ENCODE results near the gene TEFM.
A peak's percentile ranks its signal among the peaks of the same experiment; 100 is the strongest.
"Not testable (repeated sequence)": the region's sequence is repeated elsewhere in the genome, so short reads cannot be mapped to it uniquely, and the experiment has no call there.

TEFM gene, protein sequence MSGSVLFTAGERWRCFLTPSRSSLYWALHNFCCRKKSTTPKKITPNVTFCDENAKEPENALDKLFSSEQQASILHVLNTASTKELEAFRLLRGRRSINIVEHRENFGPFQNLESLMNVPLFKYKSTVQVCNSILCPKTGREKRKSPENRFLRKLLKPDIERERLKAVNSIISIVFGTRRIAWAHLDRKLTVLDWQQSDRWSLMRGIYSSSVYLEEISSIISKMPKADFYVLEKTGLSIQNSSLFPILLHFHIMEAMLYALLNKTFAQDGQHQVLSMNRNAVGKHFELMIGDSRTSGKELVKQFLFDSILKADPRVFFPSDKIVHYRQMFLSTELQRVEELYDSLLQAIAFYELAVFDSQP

DNA sequence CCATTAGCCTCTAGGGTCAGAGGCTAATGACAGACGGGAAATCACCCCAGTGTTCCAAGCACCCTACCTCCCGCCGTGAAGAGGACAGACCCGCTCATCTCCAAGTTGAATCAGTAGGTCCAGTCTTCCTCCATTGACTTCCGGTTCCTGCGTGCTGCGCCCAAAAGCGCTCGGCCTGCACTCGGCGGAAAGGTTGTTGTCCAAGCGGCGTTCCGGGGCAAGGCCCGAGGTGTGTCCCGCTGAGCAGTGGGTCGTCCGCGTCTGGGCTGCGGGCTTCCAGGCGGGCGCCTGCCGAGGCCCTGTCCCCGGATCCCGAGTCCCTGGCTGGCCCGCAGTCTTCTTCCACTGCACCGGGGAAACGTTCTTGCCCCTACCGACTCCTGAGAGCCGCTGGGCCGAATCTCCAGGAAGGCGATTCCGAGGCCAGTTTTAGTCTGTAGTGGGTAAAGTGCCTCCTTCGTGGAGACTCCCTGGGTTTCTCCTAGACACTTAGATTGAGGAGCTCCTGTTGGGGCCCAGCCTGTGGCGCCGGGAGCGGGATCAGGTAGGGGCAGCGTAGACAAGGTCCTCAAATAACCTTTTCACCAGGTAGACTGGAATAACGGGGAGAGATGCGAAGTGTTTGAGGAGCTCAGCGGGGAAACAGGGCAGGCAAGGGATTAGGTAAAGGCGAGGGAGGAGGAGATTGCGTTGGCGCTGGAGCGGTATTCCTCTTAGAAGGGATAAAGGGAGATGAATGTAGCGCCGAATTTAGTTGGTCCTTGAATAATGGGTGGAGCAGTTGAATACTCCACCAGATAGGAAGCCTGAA is at the start of gene TEFM:
Gene TEFM, minus strand, starts transcription at position 138 of the 811 bp plus-strand sequence. Its CDS starts 40 bp downstream, at position 98.
- DNase-seq = peak; percentile 95

DNA sequence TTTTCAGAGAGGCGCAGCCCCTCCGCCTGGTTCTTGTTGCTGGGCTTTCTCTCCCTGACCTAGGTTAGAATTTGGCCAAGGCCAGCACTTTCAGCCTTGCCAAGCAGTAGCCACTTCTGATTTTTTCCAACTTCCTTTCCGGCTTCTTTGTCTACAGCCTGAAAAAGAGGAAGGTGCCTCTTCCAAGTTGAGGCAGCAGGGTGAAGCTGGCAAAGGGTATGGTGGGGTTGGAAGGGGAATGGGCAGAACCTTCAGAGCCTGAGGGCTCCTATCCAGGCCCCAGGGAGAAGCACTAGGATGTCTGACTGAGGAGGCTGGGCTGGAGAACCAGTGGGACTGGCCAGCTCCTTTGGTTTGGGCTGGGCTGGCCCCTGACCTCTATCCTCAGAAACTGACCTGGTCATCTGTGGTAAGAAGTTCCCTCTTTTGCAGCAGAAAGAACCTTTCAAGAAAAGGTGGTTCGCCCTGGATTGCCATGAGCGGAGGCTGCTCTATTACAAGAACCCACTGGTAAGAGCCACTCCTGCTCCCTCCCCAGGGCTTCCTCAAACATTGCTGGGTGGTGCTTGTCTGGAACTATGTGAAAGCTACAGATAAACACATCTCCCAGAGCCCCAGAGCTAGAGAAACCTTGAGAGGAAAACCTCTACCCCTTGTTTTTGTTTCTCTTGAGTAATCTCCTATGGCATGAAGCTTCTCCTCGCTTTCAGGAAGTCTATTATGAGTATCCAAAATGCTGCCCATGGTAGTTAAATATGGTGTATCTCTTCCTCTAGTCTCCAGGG is 48.2 kb upstream of the TEFM start:
- peak; percentile 68 for DNase-seq

DNA sequence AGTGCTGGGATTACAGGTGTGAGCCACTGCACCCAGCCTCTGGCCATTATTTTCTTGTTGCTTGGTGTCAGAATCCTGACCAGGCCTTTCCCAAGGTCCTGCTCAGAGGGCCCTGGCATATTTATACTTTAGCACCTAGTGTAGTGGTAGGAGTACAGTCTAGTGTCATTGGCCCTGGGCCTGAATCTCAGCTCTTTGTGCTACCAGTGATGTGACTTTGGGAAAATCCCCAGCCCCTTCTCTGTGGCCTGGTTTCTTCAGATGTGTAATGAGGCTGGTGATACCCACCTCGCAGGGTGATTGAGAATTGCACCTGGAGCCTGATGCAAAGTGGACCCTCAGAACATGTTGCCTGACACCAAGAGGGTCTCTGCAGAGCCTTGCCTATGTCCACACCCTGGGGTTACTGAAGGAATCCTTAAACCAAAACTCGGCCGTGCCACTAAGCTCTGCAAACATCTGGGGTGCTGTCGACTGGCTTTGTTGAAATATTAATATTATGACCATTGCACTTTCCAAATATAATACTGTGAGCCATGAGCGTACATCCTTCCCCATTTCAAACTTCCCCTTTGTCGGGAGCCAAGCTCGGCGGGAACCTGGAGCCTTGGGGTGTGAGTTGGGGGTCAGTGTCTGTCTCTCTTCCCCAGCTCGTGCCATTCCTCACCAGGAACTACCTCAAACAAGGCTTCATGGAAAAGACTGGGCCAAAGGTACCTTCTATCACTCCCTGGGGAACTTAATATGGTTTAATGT is 46.8 kb upstream of the TEFM start:
- peak; percentile 32 for DNase-seq

DNA sequence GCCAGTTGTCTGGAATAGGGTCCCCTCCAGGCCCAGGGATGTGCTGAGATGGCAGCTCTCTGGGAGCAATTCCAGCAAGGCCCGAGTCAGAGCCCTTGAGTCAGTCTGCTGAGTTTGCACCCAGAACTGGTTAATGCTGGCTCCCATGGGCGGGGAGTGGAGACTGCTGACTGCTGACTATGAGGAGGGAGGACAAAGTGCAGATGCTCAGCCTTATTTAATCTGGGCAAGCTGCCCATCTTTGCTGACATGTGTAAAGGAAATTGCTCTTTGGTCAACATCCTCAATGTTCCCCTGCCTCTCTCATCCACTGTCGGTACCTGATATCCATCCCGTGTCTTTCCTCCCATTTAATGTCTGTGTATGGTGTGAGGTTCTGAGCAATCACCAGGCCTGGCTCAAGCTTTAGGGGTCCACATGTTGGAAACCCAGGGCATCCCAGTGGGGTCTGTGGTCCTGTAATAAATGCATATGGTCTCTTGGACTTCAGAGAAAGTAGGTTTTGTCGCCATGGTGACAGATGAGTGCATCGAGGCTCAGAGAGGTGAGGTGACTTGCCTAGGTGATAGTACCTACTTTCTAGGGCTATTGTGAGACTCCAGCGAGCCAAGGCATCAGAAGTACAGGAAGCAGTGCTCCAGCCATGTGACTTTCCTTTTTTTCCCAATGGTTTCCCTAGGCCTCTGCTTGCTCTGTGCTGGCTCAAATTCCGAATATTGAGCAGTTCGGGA is 44.8 kb upstream of the TEFM start:
- peak; percentile 58 for DNase-seq

DNA sequence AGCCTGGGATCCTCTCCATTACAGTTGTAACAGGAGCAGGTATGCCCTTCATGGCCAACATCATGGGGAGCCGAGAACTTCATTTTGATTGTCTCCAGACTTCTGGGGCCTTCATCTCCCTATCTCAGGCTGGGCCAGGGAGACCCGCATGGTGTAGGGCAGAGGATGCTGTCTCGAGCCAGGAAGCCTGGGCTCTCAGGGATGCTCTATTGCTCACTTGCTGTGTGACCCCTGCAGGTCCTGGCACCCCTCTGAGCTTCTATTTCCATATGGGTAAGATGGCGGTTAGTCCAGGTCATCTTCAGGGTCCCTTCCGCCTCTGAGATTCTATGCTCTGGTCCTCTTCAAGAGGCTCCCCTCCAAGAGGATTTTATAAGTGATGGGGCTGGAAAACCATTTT is 44.2 kb upstream of the TEFM start:
- DNase-seq = no peak

DNA sequence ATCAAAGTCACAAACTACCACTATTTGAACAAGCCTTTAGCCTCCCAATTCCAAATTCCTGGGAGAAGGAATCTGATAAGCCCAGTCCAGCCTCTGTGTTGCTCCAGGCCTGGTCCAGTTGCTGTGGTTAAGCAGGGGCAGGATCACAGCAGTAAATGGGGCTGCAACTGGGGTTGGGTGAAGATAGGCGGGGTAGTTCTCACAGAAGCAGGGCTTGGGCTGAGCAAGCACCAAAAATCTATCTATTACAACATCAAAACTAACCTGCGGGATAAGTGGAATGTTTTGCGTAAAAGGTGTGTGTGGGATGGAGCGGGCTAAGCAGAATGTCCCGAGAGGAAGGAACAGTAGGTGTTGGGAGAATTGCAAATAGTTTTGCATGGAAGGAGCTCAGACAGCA is 41.8 kb upstream of the TEFM start:
- no peak for DNase-seq

DNA sequence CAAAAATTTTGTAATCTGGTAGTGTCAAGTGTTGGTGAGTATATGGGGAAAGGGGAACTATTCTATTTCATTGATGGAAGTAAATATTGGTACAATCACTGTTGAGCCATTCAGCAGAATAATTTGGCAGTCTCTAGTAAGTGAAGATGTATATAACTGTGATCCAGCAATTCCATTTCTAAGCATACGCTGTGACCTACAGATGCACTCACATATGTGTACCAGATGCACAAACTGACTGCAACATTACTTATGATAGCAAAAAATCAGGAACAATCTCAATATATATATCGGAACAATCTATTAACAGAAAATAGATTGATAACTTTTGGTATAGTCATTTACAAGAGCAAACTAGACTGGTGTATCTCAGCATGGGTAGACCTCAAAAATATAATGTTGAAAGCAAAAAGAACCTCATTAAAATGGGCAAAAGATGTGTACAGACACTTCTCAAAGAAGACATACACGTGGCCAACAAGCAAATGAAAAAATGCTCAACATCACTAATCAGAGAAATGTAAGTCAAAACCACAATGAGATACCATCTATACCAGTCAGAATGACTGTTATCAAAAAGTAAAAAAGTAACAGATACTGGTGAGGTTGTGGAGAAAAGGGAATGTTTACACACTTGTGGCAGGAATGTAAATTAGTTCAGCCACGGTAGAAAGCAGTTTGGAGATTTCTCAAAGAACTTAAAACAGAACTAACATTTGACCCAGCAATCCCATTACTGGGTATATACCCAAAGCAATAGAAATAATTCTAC is 36.5 kb upstream of the TEFM start:
- peak; percentile 36 for DNase-seq

DNA sequence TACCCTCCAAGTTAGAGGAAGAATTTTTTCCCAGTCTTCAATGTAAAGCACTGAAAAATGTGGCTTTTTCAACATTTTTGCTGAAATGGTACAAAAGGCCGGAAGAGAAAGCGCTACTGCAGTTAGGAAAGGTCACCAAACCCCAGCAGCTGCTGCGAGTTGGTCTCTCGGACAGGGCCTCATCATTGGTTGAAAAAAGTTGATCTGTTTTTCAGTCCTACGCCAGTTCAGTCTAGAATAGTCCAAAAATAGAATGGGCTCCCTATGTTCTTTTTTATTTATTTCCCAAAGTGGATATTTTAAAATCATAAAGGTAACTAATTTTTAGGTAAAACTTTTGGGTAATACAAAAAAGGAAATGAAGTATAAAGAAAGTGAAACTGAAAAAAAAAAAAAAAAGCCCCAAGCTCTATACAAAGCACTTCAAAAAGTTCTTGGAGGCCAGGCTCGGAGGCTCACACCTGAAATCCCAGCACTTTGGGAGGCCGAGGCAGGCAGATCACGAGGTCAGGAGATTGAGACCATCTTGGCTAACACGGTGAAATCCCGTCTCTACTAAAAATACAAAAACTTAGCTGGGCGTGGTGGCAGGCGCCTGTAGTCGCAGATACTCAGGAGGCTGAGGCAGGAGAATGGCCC is 33.1 kb upstream of the TEFM start:
- no peak for DNase-seq

DNA sequence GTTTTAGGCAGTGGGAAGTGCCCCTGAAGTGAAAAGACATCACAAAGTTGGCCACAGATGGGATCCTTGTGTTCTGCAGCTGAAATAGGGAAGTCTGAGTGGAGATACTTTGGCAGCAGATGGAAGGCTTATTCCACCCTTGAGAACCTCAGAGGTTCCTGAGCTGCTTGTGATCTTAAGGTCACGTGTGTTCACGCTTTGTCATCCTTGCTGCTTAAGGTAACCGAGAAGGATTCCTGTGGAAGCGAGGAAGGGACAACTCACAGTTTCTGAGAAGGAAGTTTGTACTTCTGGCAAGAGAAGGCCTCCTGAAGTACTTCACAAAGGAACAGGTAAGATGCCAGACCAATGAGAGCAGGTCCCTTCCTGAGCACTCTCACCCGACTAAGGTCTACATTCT is 27.9 kb upstream of the TEFM start:
- DNase-seq = peak; percentile 29

DNA sequence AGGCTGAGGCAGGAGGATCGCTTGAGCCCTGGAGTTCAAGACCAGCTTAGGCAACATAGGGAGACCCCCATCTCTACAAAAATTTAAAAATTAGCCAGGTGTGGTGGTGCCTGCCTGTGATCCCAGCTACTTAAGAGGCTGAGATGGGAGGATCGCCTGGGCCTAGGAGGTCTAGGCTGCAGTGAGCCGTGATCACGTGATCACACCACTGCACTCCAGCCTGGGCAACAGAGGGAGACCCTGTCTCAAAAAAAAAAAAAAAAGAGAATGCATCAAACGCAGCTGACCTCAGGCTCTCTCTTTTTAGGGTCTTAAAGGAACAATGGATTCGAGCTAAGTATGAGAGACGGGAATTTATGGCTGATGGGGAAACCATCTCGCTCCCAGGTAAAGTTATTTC is 25.5 kb upstream of the TEFM start:
- DNase-seq = not testable (repeated sequence)

DNA sequence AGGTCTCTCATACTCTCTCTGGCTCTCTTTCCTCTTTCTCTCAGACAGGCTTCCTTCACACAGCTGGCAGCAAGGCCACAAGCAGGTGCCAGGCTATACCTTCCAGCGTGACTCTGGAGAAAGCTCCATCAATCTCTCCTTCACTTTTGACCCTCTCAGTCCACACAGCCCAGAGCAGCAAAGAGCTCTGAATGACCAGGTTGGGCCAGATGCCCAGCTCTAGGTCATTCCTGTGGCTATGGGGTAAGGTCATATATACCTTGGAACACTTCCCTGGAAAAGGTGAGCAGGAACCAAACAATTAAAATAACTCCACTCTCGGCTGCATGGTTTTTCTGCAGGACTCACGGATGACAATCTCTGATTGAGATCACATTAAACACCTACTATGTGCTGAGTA is 24.5 kb upstream of the TEFM start:
- DNase-seq = no peak

DNA sequence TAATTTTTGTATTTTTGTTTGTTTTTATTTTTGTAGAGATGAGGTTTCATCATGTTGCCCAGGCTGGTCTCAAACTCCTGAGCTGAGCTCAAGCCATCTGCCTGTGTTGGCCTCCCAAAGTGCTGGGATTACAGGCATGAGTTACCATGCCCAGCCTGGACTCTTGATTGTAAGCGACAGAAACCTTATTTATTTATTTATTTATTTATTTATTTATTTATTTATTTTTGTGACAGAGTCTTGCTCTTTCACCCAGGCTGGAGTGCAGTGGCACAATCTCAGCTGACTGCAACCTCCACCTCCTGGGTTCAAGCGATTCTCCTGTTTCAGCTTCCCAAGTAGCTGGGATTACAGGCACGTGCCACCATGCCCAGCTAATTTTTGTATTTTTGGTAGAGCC is 23.8 kb upstream of the TEFM start:
- not testable (repeated sequence) for DNase-seq

DNA sequence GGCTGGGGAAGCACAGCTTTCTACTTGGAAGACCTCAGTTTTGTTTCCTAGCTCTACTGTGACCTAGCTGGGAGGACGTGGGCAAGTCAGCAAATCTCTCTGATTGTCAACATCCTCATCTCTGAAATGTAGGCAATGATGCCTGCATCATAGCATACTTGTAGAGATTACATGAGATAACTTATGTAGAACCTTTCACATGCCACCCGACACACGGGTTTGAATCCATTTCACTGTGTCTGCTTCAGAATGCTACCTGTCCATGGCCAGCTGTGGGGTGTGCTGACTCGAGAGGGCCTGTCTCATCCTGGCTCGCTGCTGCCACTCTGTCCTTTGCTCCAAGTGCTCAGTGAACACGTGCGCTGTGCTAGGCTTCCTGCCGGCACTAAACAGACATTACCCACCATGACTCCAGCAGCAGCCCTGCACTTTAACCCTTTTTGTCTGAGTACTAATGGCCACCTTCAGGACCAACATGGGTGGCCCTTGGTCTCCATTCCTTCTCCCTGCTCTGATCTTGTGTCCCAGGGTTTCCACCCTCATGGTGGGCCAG is 23.1 kb upstream of the TEFM start:
- no peak for DNase-seq

DNA sequence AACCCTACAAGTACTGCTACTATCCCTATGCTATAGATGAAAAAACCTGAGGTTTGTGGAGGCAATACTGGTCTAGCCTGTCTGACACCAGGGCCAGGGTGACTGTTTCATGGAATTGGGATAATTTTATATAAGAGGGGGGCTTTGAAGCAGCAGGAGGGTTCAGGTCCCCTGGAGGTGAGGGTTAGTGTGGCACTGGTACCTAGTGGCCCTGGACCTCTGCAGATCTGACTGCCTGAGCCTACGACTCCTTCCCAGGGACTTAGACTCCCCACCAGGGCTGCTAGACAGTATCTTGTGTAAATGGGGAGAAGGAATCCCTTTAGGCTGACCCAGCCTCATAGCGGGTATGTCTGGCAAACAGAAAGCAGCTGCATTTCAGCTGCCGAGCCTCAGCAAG is 22.5 kb upstream of the TEFM start:
- no peak for DNase-seq

DNA sequence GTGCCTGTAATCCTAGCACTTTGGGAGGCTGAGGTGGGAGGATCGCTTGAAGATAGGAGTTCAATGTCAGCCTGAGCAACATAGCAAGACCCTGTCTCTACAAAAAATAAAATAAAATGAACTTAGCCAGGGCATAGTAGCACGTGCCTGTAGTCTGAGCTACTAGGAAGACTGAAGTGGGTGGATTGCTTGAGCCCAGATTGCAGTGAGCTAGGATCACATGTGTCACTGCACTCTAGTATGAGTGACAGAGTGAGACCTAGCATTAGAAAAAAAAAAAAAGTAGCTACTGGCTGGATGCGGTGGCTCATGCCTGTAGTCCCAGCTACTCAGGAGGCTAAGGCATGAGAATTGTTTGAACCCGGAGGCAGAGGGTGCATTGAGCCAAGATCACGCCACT is 21.7 kb upstream of the TEFM start:
- DNase-seq = no peak

DNA sequence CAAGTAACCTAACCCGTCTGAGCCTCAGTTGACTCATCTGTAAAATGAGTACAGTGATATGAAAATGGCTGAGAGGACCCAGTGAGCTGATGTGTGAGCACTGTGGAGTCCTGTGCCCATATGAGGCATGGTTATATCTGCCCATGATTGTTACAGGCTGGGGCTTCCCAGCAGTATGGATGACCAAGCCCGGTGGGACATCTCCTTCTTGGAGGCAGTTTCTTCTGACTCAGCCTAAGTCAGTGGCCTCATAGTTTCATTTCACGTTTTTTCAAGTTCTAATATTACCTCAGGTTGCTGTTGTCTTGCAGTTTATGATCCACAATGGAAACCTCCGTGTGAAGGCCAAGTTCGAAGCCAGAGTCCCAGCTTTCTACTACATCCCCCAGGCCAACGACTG is 20.5 kb upstream of the TEFM start:
- no peak for DNase-seq

DNA sequence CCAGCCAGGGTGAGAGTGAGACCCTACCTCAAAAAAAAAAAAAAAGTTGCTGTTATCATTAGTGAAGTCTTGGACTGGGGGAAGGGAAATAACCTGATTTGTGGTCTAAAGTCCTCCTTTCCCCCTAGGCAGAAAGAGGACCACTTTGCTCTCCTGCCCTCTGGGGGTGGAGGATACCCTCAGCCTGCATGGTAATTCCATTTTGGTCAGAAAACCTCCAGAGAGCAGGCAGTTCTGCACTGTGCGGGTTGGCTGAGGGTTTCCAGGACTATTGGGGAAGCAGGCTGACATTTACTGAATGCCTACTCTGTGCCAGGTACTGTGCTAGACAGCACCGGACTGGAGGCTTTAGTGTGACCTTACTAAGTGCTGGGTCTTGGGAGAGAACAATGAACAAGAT is 18.3 kb upstream of the TEFM start:
- DNase-seq = no peak

DNA sequence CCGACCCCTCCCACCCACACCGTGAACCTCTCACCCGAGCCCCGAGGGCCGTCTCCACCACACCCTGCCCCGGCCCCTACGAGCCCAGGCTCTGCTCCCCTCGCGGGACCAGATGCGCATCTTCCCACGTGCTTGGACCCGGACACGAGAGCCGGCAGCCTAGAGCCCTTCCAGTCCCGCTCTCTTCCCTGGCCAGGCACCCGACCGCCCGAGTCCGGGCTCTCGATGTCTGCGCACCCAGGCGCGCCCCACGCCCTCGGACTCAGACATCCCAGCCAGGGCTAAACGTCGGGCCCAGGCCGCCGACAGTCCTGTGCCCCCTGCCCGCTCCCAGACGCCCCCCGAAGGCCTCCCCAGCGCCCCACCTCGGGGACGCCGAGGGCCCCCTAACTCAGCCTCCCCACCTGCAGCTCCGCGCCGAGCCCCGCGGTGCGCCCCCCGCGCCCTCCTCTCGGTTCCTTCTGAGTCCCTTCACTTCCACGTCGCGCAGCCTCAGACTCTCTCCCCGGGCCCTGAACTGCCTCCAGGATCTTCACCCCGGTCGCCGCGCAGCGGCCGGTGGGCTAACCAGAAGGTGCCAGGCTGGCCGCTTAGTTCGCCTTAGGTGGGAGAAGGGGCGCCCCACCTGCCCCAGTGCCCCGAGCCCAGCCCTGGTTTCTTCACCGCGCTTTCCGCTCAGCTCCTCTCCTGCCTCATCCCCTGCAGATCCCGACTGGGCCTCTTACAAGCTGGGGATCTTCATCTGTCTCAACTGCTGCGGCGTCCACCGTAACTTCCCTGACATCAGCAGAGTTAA is 16.4 kb upstream of the TEFM start:
- DNase-seq = peak; percentile 18

DNA sequence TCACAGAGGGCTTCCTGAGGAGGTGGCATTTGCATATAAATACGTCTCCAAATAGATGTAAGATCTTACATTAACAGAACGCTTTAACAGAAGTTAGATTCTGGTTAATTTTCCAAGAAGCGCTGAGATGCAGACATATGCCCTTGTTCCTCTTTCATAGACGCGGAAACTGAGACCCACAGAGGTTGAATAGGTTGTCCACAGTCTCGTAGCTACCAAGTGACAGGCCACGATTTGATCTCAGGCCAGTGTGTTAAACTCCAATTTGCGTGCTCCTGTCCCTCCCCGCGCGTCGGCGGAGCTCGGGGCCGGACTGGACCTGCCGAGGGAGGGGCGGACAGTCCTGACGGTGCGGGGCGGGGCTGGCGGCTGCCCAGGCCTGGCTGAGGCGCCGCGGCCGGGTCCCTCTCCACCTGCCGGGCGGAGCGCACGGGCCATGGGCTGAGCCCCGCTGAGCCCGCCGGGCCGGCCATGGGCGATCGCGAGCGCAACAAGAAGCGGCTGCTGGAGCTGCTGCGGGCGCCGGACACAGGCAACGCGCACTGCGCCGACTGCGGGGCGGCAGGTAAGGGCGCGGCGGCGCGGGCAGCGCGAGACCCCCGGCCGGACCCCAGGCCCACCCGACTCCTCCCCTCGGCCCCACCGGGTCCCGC is 15.6 kb upstream of the TEFM start, which contains the start of gene ADAP2:
Gene ADAP2, plus strand, starts transcription at position 402 of the 653 bp plus-strand sequence. Its CDS starts 70 bp downstream, at position 472.
- DNase-seq = peak; percentile 63
